HepG2 (cell line): ENCODE data around the gene ABHD12. TPM values are rescaled to one million over a fixed set of nuclear protein-coding genes. Genes with fewer than 3 reads are reported as not detected.

Source experiments
- CBX5 ChIP-seq: sonication (generic); formaldehyde crosslinking; IDR thresholded peaks from 2 replicates; pipeline ENCODE4 v1.4.0; 2020; ENCODE audit warnings: missing genetic modification reagents, borderline replicate concordance
- CEBPG ChIP-seq: IDR thresholded peaks from 2 replicates; pipeline ENCODE4 v1.6.1; 2016
- ETV6 ChIP-seq: sonication (generic); formaldehyde crosslinking; conservative IDR thresholded peaks from 2 replicates; pipeline ENCODE4 v1.4.0; 2020; ENCODE audit warnings: missing genetic modification reagents
- HNRNPL ChIP-seq: fragments of 200-400 bp; formaldehyde crosslinking; IDR thresholded peaks from 2 replicates; pipeline ENCODE4 v1.6.1; 2017; ENCODE audit warnings: mild to moderate bottlenecking, low read depth, low read length
- HOXD1 ChIP-seq: sonication (generic); formaldehyde crosslinking; IDR thresholded peaks from 2 replicates; pipeline ENCODE4 v1.5.0; 2020; ENCODE audit warnings: missing genetic modification reagents
- KDM1A ChIP-seq: IDR thresholded peaks from 2 replicates; pipeline ENCODE4 v1.6.1; 2016; ENCODE audit warnings: missing compliant biosample characterization
- KDM2A ChIP-seq: sonication (generic); formaldehyde crosslinking; IDR thresholded peaks from 2 replicates; pipeline ENCODE4 v1.4.0; 2020; ENCODE audit warnings: low read depth, missing genetic modification reagents, borderline replicate concordance
- SP140L ChIP-seq: sonication (generic); formaldehyde crosslinking; IDR thresholded peaks from 2 replicates; pipeline ENCODE4 v1.4.0; 2020; ENCODE audit warnings: missing genetic modification reagents, borderline replicate concordance
- THYN1 ChIP-seq: sonication (generic); formaldehyde crosslinking; IDR thresholded peaks from 2 replicates; pipeline ENCODE4 v1.8.1; 2023; ENCODE audit warnings: low read depth, mild to moderate bottlenecking, moderate library complexity, missing genetic modification reagents, borderline replicate concordance
- XRCC5 ChIP-seq: fragments of 200-400 bp; formaldehyde crosslinking; optimal IDR thresholded peaks from 2 replicates; pipeline ENCODE3; 2017; ENCODE audit warnings: mild to moderate bottlenecking, low read length
- ZNF205 ChIP-seq: IDR thresholded peaks from 2 replicates; pipeline ENCODE4 v1.6.1; 2018; ENCODE audit warnings: missing biosample characterization, missing genetic modification reagents
- ZNF282 ChIP-seq: fragments of 450-650 bp; IDR thresholded peaks from 2 replicates; pipeline ENCODE4 v1.6.1; 2018; ENCODE audit not compliant: partially characterized antibody
- ZNF670 ChIP-seq: sonication (generic); formaldehyde crosslinking; IDR thresholded peaks from 2 replicates; pipeline ENCODE4 v1.8.0; 2022; ENCODE audit warnings: mild to moderate bottlenecking, missing genetic modification reagents, borderline replicate concordance
- ZNF709 ChIP-seq: sonication (generic); formaldehyde crosslinking; IDR thresholded peaks from 2 replicates; pipeline ENCODE4 v1.5.0; 2020; ENCODE audit warnings: mild to moderate bottlenecking, missing genetic modification reagents
- ZNF766 ChIP-seq: sonication (generic); formaldehyde crosslinking; IDR thresholded peaks from 2 replicates; pipeline ENCODE4 v1.5.0; 2020; ENCODE audit warnings: missing genetic modification reagents, borderline replicate concordance
- ZNF83 ChIP-seq: sonication (generic); formaldehyde crosslinking; IDR thresholded peaks from 2 replicates; pipeline ENCODE4 v1.4.0; 2020; ENCODE audit warnings: missing genetic modification reagents, mild to moderate bottlenecking, borderline replicate concordance
- polyA plus RNA-seq, 8 experiments: library from polyadenylated mRNA; depleted of rRNA in 3 of 8; stranded (reverse) in 7 of 8; unstranded in 1 of 8; fragments of >200 nt; fragmentation: Illumina TruSeq in 4 of 8; extraction: Trizol in 4 of 8; gene quantifications; 2 replicates each; pipeline versions ENCODE4 v1.2.1 to v1.2.3, GENCODE V29; 2011 to 2016; ENCODE audit warnings: low read depth in 4 of 8, missing spikeins in 1 of 8, mixed read lengths in 1 of 8; ENCODE audit not compliant: insufficient read depth in 1 of 8
- total RNA-seq, 5 experiments: library from RNA; depleted of rRNA; stranded (reverse); fragments of >200 nt; fragmentation: Illumina TruSeq; extraction: Trizol; gene quantifications; 2 replicates each; pipeline ENCODE4 v1.2.3, GENCODE V29; 2016; ENCODE audit warnings: low read depth in 1 of 5
- TF ChIP-seq, protein P1 (sequence below): sonication (generic); formaldehyde crosslinking; IDR thresholded peaks from 2 replicates; pipeline ENCODE4 v1.4.0; 2020; ENCODE audit warnings: missing genetic modification reagents, mild to moderate bottlenecking, borderline replicate concordance
- TF ChIP-seq, protein P2 (sequence below): sonication (generic); formaldehyde crosslinking; IDR thresholded peaks from 2 replicates; pipeline ENCODE4 v1.8.0; 2022; ENCODE audit warnings: missing genetic modification reagents, low read depth, mild to moderate bottlenecking, borderline replicate concordance
- TF ChIP-seq, protein P3 (sequence below): sonication (generic); formaldehyde crosslinking; IDR thresholded peaks from 2 replicates; pipeline ENCODE4 v1.4.0; 2020; ENCODE audit warnings: low read depth, missing genetic modification reagents
- TF ChIP-seq, protein P4 (sequence below): sonication (generic); formaldehyde crosslinking; IDR thresholded peaks from 2 replicates; pipeline ENCODE4 v1.5.1; 2020; ENCODE audit warnings: mild to moderate bottlenecking, missing genetic modification reagents
- TF ChIP-seq, protein P5 (sequence below): IDR thresholded peaks from 2 replicates; pipeline ENCODE4 v1.6.1; 2016; ENCODE audit warnings: missing genetic modification reagents, missing compliant biosample characterization

ABHD12 gene
- total and polyA plus RNA-seq, 2 of the 13 experiments (the other 11 are each of a cell fraction or from before 2014, with no cell fraction given) = 23.5 to 72.1 TPM

DNA sequence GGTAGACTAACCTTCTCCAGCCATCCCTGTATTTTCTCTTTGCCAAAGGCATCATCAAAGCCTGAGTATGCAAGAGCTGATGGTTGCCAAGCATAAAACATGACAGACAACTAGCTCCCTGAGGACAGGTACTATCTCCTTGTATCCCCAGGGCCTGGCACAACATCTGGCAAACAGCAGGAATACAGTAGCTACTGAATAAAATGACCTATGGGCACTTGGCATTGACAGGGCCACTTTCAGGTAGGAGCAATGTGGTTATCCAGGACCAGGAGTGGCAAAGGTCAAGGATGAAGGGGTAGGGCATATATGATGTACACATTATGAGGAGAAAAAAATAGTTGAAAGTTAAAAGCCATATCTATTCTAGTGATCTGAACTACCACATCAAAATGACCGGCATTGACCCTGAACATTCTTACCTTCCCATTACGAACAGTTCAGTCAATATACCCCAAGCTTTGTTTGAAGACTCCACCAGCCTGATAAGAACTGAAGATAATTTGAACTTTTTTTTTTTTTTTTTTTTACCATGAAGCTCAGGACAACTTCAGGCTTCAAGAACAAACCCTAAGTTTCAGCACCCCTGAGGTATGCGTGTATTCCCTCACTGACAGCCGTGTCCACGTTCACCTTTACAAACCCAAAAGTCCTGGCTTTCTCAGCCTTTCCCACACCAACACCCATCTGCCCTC lies 12.3 kb downstream of the ABHD12 start (continued):
- TF ChIP-seq, protein P1, sequence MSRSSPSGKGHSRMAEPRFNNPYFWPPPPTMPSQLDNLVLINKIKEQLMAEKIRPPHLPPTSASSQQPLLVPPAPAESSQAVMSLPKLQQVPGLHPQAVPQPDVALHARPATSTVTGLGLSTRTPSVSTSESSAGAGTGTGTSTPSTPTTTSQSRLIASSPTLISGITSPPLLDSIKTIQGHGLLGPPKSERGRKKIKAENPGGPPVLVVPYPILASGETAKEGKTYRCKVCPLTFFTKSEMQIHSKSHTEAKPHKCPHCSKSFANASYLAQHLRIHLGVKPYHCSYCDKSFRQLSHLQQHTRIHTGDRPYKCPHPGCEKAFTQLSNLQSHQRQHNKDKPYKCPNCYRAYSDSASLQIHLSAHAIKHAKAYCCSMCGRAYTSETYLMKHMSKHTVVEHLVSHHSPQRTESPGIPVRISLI (CRISPR knock-in tag) = peak; percentile 100
- 0 out of 2 replicates have a peak, but pooled peaks have one; percentile 23 for TF ChIP-seq CEBPG
- no peak for TF ChIP-seq ZNF205 (CRISPR knock-in tag)
- peak; percentile 76; the same call in 1 of the 2 replicates for TF ChIP-seq CBX5
- TF ChIP-seq ZNF282 = no peak
- TF ChIP-seq ETV6 (CRISPR knock-in tag) = no peak
- TF ChIP-seq, protein P2, sequence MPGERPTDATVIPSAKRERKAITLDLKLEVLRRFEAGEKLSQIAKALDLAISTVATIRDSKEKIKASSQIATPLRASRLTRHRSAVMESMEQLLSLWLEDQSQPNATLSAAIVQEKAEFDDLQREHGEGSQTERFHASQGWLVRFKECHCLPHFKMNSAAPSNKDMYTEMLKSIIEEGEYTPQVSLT (CRISPR knock-in tag) = no peak
- 0 out of 2 replicates have a peak, but pooled peaks have one; percentile 7 for TF ChIP-seq KDM2A (CRISPR knock-in tag)
- TF ChIP-seq KDM1A (CRISPR knock-in tag) = peak; percentile 90
- TF ChIP-seq SP140L (CRISPR knock-in tag) = 0 out of 2 replicates have a peak, but pooled peaks have one; percentile 43
- TF ChIP-seq HNRNPL = peak; percentile 91
- no peak for TF ChIP-seq ZNF766
- no peak for TF ChIP-seq ZNF83 (CRISPR knock-in tag)
- TF ChIP-seq, protein P3, sequence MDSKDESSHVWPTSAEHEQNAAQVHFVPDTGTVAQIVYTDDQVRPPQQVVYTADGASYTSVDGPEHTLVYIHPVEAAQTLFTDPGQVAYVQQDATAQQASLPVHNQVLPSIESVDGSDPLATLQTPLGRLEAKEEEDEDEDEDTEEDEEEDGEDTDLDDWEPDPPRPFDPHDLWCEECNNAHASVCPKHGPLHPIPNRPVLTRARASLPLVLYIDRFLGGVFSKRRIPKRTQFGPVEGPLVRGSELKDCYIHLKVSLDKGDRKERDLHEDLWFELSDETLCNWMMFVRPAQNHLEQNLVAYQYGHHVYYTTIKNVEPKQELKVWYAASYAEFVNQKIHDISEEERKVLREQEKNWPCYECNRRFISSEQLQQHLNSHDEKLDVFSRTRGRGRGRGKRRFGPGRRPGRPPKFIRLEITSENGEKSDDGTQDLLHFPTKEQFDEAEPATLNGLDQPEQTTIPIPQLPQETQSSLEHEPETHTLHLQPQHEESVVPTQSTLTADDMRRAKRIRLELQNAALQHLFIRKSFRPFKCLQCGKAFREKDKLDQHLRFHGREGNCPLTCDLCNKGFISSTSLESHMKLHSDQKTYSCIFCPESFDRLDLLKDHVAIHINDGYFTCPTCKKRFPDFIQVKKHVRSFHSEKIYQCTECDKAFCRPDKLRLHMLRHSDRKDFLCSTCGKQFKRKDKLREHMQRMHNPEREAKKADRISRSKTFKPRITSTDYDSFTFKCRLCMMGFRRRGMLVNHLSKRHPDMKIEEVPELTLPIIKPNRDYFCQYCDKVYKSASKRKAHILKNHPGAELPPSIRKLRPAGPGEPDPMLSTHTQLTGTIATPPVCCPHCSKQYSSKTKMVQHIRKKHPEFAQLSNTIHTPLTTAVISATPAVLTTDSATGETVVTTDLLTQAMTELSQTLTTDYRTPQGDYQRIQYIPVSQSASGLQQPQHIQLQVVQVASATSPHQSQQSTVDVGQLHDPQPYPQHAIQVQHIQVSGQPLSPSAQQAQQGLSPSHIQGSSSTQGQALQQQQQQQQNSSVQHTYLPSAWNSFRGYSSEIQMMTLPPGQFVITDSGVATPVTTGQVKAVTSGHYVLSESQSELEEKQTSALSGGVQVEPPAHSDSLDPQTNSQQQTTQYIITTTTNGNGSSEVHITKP (CRISPR knock-in tag) = no peak
- peak; percentile 91; the same call in 1 of the 2 replicates for TF ChIP-seq HOXD1
- TF ChIP-seq XRCC5 = no peak
- TF ChIP-seq, protein P4, sequence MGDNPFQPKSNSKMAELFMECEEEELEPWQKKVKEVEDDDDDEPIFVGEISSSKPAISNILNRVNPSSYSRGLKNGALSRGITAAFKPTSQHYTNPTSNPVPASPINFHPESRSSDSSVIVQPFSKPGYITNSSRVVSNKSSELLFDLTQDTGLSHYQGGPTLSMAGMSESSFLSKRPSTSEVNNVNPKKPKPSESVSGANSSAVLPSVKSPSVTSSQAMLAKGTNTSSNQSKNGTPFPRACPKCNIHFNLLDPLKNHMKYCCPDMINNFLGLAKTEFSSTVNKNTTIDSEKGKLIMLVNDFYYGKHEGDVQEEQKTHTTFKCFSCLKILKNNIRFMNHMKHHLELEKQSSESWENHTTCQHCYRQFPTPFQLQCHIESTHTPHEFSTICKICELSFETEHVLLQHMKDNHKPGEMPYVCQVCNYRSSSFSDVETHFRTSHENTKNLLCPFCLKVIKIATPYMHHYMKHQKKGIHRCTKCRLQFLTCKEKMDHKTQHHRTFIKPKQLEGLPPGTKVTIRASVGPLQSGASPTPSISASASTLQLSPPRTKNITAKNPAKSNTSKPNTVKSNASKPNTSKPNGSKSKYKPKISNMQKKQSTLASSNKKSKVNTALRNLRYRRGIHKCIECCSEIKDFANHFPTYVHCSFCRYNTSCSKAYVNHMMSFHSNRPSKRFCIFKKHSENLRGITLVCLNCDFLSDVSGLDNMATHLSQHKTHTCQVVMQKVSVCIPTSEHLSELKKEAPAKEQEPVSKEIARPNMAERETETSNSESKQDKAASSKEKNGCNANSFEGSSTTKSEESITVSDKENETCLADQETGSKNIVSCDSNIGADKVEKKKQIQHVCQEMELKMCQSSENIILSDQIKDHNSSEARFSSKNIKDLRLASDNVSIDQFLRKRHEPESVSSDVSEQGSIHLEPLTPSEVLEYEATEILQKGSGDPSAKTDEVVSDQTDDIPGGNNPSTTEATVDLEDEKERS (CRISPR knock-in tag) = peak; percentile 73; the same call in 1 of the 2 replicates
- TF ChIP-seq ZNF709 (CRISPR knock-in tag) = no peak
- TF ChIP-seq ZNF670 (CRISPR knock-in tag) = no peak; the same call in 1 of the 2 replicates
- no peak for TF ChIP-seq THYN1 (CRISPR knock-in tag)
- TF ChIP-seq, protein P5, sequence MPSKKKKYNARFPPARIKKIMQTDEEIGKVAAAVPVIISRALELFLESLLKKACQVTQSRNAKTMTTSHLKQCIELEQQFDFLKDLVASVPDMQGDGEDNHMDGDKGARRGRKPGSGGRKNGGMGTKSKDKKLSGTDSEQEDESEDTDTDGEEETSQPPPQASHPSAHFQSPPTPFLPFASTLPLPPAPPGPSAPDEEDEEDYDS (CRISPR knock-in tag) = no peak; the same call in 1 of the 2 replicates
